KMS-11 (cell line): ENCODE data around the gene MPPE1.

Source experiments
- H2AFZ ChIP-seq: fragments of 200-600 bp; sonication (generic); 2 replicates; pipeline ENCODE4 v1.6.1; 2016; ENCODE audit warnings: antibody characterized with exemption, mixed run types, low read depth
- H3K27ac ChIP-seq: fragments of 200-600 bp; sonication (generic); 2 replicates; pipeline ENCODE4 v1.6.1; 2016; ENCODE audit warnings: mild to moderate bottlenecking, mixed run types
- H3K27me3 ChIP-seq: fragments of 200-600 bp; sonication (generic); 2 replicates; pipeline ENCODE4 v1.6.1; 2017; ENCODE audit warnings: mild to moderate bottlenecking, low read depth, mixed run types, moderate library complexity; ENCODE audit not compliant: insufficient read depth
- H3K36me3 ChIP-seq: fragments of 200-600 bp; sonication (generic); 2 replicates; pipeline ENCODE4 v1.6.1; 2017; ENCODE audit warnings: mild to moderate bottlenecking, mixed run types; ENCODE audit not compliant: insufficient read depth
- H3K4me1 ChIP-seq: fragments of 200-600 bp; sonication (generic); 2 replicates; pipeline ENCODE4 v1.6.1; 2016; ENCODE audit warnings: mild to moderate bottlenecking, low read depth, mixed run types; ENCODE audit not compliant: poor library complexity, severe bottlenecking
- H3K4me2 ChIP-seq: fragments of 200-600 bp; sonication (generic); 2 replicates; pipeline ENCODE4 v1.7.0; 2016; ENCODE audit warnings: mild to moderate bottlenecking, mixed run types
- H3K4me3 ChIP-seq: fragments of 200-600 bp; sonication (generic); IDR thresholded peaks from 2 replicates; pipeline ENCODE4 v1.6.1; 2017; ENCODE audit warnings: low read depth, low read length, mixed read lengths; ENCODE audit not compliant: insufficient read depth
- H3K79me2 ChIP-seq: fragments of 200-600 bp; sonication (generic); 2 replicates; pipeline ENCODE4 v1.6.1; 2016; ENCODE audit warnings: low read depth, mixed run types; ENCODE audit not compliant: insufficient read depth
- H3K9ac ChIP-seq: fragments of 200-600 bp; sonication (generic); 2 replicates; pipeline ENCODE4 v1.6.1; 2016; ENCODE audit warnings: mild to moderate bottlenecking, mixed run types
- H4K20me1 ChIP-seq: fragments of 200-600 bp; sonication (generic); 2 replicates; pipeline ENCODE4 v1.6.1; 2016; ENCODE audit warnings: mild to moderate bottlenecking, mixed run types; ENCODE audit not compliant: insufficient read depth
- TF ChIP-seq, protein P1 (sequence below): fragments of 200-600 bp; sonication (generic); conservative IDR thresholded peaks from 2 replicates; pipeline ENCODE4 v1.6.1; 2017; ENCODE audit warnings: low read depth, mild to moderate bottlenecking, antibody characterized with exemption, low read length, moderate library complexity, mixed read lengths

The MPPE1 gene

DNA sequence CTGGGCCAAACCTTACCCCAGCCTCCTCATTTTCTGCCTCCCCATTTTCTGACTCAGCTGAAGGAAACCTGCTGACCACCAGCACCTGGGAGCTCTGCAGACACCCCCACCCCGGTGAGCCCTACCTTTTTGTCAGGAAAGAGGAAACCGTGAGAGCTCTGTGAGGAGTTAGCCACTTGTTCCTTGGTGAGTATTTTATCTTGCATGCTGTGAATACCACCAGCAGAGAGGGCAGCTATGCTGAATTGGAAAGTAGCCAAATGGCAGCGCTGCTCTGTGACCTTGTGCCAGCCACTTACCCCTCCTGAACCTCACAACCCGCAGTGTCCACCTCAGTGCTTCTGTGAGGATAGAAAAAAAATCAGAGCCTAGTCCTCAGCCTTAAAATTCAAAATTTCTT lies 2.5 kb downstream of the MPPE1 start:
- no peak overlapping the region for H3K9ac ChIP-seq
- peaks cover 7% of the 10 kb centered on the region for H3K4me1 ChIP-seq
- H3K27ac ChIP-seq: no peak overlapping the region
- no peaks in the 10 kb centered on the region for H3K79me2 ChIP-seq
- H3K4me2 ChIP-seq: no peak overlapping the region
- no peaks in the 10 kb centered on the region for H4K20me1 ChIP-seq
- H2AFZ ChIP-seq: no peak overlapping the region
- TF ChIP-seq, protein P1, sequence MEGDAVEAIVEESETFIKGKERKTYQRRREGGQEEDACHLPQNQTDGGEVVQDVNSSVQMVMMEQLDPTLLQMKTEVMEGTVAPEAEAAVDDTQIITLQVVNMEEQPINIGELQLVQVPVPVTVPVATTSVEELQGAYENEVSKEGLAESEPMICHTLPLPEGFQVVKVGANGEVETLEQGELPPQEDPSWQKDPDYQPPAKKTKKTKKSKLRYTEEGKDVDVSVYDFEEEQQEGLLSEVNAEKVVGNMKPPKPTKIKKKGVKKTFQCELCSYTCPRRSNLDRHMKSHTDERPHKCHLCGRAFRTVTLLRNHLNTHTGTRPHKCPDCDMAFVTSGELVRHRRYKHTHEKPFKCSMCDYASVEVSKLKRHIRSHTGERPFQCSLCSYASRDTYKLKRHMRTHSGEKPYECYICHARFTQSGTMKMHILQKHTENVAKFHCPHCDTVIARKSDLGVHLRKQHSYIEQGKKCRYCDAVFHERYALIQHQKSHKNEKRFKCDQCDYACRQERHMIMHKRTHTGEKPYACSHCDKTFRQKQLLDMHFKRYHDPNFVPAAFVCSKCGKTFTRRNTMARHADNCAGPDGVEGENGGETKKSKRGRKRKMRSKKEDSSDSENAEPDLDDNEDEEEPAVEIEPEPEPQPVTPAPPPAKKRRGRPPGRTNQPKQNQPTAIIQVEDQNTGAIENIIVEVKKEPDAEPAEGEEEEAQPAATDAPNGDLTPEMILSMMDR: no peak
- H3K4me3 ChIP-seq: no peak overlapping the region
- no peaks in the 10 kb centered on the region for H3K27me3 ChIP-seq
- H3K36me3 ChIP-seq: no peaks in the 10 kb centered on the region

DNA sequence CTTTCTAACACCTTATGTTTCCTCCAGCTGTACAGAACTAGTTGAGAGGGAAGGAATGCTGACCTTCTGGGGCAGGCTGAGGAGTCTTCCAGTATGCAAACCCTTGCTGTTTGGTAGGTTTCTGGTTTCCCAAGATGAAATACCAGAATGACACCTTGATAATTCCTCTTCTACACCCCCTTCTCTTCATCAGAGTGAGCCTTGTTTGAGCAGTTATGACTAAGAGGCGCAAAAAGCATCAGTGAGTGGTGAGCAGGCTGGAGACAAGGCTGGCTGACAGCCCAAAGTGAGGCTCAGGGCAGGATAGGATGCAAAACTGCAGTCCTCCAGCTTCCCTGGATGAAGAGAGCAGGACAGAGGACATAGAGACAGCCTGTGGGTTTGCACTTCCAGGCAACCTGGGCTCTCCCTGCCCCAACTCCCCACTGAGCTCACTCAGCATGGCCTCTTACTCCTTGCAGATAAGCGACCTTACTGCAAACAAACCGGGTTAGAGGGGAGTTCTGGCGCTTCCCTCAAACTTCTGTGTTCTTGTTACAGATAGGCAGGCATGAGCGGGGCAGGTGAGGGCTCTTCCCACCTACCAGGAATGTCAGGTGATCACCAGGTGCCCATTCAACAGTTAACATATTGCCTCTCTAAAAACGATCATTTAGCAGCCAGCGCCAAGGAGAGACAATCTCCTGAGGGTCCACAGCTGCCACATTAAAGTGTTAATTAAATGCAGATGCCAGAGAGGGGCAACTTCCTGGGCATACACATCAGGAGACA lies 5.4 kb downstream of the MPPE1 start:
- TF ChIP-seq, protein P1: no peak
- no peaks in the 10 kb centered on the region for H3K27me3 ChIP-seq
- no peak overlapping the region for H3K4me3 ChIP-seq
- no peak overlapping the region for H3K9ac ChIP-seq
- no peak overlapping the region for H3K27ac ChIP-seq
- no peaks in the 10 kb centered on the region for H3K79me2 ChIP-seq
- no peaks in the 10 kb centered on the region for H3K36me3 ChIP-seq
- no peaks in the 10 kb centered on the region for H3K4me1 ChIP-seq
- H3K4me2 ChIP-seq: no peak overlapping the region
- no peak overlapping the region for H2AFZ ChIP-seq
- no peaks in the 10 kb centered on the region for H4K20me1 ChIP-seq

DNA sequence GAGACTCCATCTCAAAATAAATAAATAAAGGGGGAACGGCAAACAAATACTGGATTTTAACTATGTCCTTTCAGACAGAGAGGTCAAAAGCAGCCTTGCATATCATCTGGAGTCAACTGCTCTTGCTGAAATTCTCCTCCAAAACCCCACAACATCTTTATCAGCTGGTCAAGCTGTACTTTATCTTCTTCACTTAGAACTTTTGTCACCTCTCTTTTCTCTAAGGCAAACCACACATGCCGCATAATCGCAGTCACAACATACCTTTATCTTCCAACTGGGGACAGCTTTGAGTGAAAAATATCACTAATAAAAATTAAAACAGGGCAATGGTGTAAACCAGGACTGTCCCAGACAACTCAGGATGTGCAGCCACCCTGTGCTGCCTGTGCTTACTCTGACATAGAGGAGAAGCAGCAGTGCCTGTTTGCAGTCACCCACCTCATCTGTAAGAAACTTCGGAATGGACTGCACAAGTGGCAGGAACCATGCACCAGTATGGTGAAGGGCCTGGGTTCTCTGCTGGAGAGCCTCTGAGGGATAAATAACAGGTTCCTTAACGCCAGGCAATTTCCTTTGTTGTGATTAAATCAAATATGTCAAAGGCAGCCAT lies 6.2 kb downstream of the MPPE1 start:
- Histone ChIP-seq H3K79me2 (no peaks in the 10 kb centered on the region), H3K4me3 (no peak overlapping the region), H2AFZ (no peak overlapping the region), H3K4me1 (no peaks in the 10 kb centered on the region), H3K4me2 (no peak overlapping the region), H4K20me1 (no peaks in the 10 kb centered on the region), H3K9ac (no peak overlapping the region), H3K36me3 (no peaks in the 10 kb centered on the region), H3K27ac (no peak overlapping the region), H3K27me3 (no peaks in the 10 kb centered on the region)
- TF ChIP-seq, protein P1: no peak

DNA sequence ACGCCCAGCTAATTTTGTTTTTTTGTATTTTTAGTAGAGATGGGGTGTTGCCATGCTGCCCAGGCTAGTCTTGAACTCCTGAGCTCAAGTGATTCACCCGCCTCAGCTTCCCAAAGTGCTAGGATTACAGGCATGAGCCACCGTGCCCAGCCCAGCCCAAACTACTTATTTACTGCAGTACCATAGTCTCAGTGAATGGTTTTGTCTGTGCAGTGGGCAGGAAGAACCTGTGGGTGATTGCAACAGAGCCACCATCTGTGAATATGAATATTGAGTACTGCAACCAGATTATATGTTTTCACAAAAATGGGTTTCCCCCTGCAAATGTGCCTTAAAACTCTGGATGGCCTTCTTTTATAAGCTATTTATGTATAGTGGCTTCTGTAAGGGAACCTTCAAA lies 9.1 kb downstream of the MPPE1 start:
- H3K9ac ChIP-seq: no peak overlapping the region
- TF ChIP-seq, protein P1: no peak
- no peak overlapping the region for H3K4me2 ChIP-seq
- H3K79me2 ChIP-seq: no peaks in the 10 kb centered on the region
- H3K27me3 ChIP-seq: no peaks in the 10 kb centered on the region
- no peak overlapping the region for H3K27ac ChIP-seq
- no peaks in the 10 kb centered on the region for H3K4me1 ChIP-seq
- H3K36me3 ChIP-seq: no peaks in the 10 kb centered on the region
- no peak overlapping the region for H3K4me3 ChIP-seq
- H4K20me1 ChIP-seq: no peaks in the 10 kb centered on the region
- H2AFZ ChIP-seq: no peak overlapping the region
